IMR-90 (cell line): ENCODE data around the gene MMP25. TPM values are rescaled to one million over a fixed set of nuclear protein-coding genes. Genes with fewer than 3 reads are reported as not detected.

Experiments used
- ATAC-seq: fragments of 200-7000 bp; cut with Tn5 transposase; 2 replicates; pipeline ENCODE4 v1.9.1; 2020; ENCODE audit warnings: low read depth, mild to moderate bottlenecking, moderate library complexity
- BruUV-seq: library from RNA; stranded (reverse); fragments of 400-500 nt; replicated peaks from 2 replicates; lab custom pipeline; 2021; lab: Mats Ljungman, UMichigan
- CTCF ChIA-PET: fragments of 300-600 bp; formaldehyde crosslinking; extraction: SDS; loops from one replicate; lab custom pipeline; 2021; ENCODE audit warnings: antibody characterized with exemption; lab: Yijun Ruan, JAX
- POLR2A ChIA-PET: fragments of 300-600 bp; sonication (Branson Sonifier 250); formaldehyde crosslinking; loops from one replicate; lab custom pipeline; 2022; ENCODE audit warnings: antibody characterized with exemption; ENCODE audit not compliant: unreplicated experiment; lab: Charles Lee
- DNase-seq: peaks from one replicate; pipeline ENCODE4 v3.0.0; 2013
- H2AFZ ChIP-seq: replicated peaks from 2 replicates; pipeline ENCODE3; 2013; ENCODE audit warnings: low read length, mild to moderate bottlenecking; ENCODE audit not compliant: poor library complexity
- H2AK5ac ChIP-seq: 2 replicates; pipeline ENCODE4 v1.6.1; 2013; ENCODE audit warnings: low read depth, low read length, inconsistent platforms
- H2AK9ac ChIP-seq: replicated peaks from 2 replicates; pipeline ENCODE3; 2013; ENCODE audit warnings: mild to moderate bottlenecking, low read depth, low read length, moderate library complexity; ENCODE audit not compliant: poor library complexity
- H2BK120ac ChIP-seq: 2 replicates; pipeline ENCODE4 v1.6.1; 2013; ENCODE audit warnings: low read depth, low read length, inconsistent platforms
- H2BK15ac ChIP-seq: 3 replicates; pipeline ENCODE4 v1.6.1; 2013; ENCODE audit warnings: low read depth, low read length, inconsistent platforms
- H2BK20ac ChIP-seq: 2 replicates; pipeline ENCODE4 v1.6.1; 2013; ENCODE audit warnings: low read depth, mild to moderate bottlenecking, inconsistent platforms, low read length, moderate library complexity
- H2BK5ac ChIP-seq: 2 replicates; pipeline ENCODE4 v1.6.1; 2013; ENCODE audit warnings: mild to moderate bottlenecking, low read depth, low read length, inconsistent platforms; ENCODE audit not compliant: poor library complexity, severe bottlenecking
- H3K14ac ChIP-seq: replicated peaks from 2 replicates; pipeline ENCODE4 v1.6.1; 2013; ENCODE audit warnings: low read depth, low read length, inconsistent platforms
- H3K18ac ChIP-seq: 2 replicates; pipeline ENCODE4 v1.6.1; 2013; ENCODE audit warnings: low read depth, low read length, control low read depth
- H3K23ac ChIP-seq: 2 replicates; pipeline ENCODE4 v1.6.1; 2013; ENCODE audit warnings: low read depth, low read length, inconsistent platforms
- H3K27ac ChIP-seq: 2 replicates; pipeline ENCODE4 v1.5.1; 2013; ENCODE audit warnings: mild to moderate bottlenecking, control low read depth, low read length; ENCODE audit not compliant: insufficient read depth
- H3K27me3 ChIP-seq: 2 replicates; pipeline ENCODE4 v1.6.1; 2013; ENCODE audit warnings: low read length; ENCODE audit not compliant: control insufficient read depth, insufficient read depth
- H3K36me3 ChIP-seq: 2 replicates; pipeline ENCODE4 v1.6.1; 2013; ENCODE audit warnings: low read length, mixed read lengths; ENCODE audit not compliant: control insufficient read depth, insufficient read depth
- H3K4ac ChIP-seq: 2 replicates; pipeline ENCODE4 v1.6.1; 2013; ENCODE audit warnings: low read depth, low read length, inconsistent platforms
- H3K4me1 ChIP-seq: 2 replicates; pipeline ENCODE4 v1.6.1; 2013; ENCODE audit warnings: low read length, mixed read lengths; ENCODE audit not compliant: control insufficient read depth, insufficient read depth
- H3K4me2 ChIP-seq: 2 replicates; pipeline ENCODE4 v1.6.1; 2013; ENCODE audit warnings: low read depth, mild to moderate bottlenecking, control low read depth, low read length, moderate library complexity
- H3K4me3 ChIP-seq: 2 replicates; pipeline ENCODE4 v1.5.1; 2013; ENCODE audit warnings: low read depth, mild to moderate bottlenecking, control low read depth, low read length, moderate library complexity; ENCODE audit not compliant: insufficient read depth
- H3K56ac ChIP-seq: 2 replicates; pipeline ENCODE4 v1.6.1; 2013; ENCODE audit warnings: low read length, inconsistent platforms; ENCODE audit not compliant: insufficient read depth; ENCODE audit errors: extremely low read depth
- H3K79me1 ChIP-seq, 2 experiments: 2 replicates each; pipeline ENCODE4 v1.6.1; 2013; ENCODE audit warnings: low read length in 2 of 2, inconsistent platforms in 1 of 2, low read depth in 1 of 2
- H3K9ac ChIP-seq: 2 replicates; pipeline ENCODE4 v1.6.1; 2013; ENCODE audit warnings: low read depth, low read length, control low read depth
- H3K9me1 ChIP-seq: 2 replicates; pipeline ENCODE4 v1.6.1; 2013; ENCODE audit warnings: low read length, inconsistent platforms; ENCODE audit not compliant: insufficient read depth
- H3K9me3 ChIP-seq: 2 replicates; pipeline ENCODE4 v1.6.1; 2013; ENCODE audit warnings: low read length; ENCODE audit not compliant: control insufficient read depth, insufficient read depth
- H4K20me1 ChIP-seq: 2 replicates; pipeline ENCODE4 v1.6.1; 2013; ENCODE audit warnings: low read length, inconsistent platforms; ENCODE audit not compliant: insufficient read depth
- H4K5ac ChIP-seq: 2 replicates; pipeline ENCODE4 v1.6.1; 2013; ENCODE audit warnings: mild to moderate bottlenecking, low read depth, low read length, control low read depth
- H4K8ac ChIP-seq, 2 experiments: 2 replicates each; pipeline ENCODE4 v1.6.1; 2013; ENCODE audit warnings: low read depth in 2 of 2, low read length in 2 of 2, control low read depth in 1 of 2, inconsistent platforms in 1 of 2
- H4K91ac ChIP-seq: 2 replicates; pipeline ENCODE4 v1.6.1; 2013; ENCODE audit warnings: low read depth, low read length, inconsistent platforms; ENCODE audit not compliant: insufficient read depth
- CHD1 ChIP-seq: IDR thresholded peaks from 2 replicates; pipeline ENCODE4 v1.6.1; 2012; ENCODE audit warnings: low read depth, low read length, improper control_type of control experiment
- CTCF ChIP-seq: conservative IDR thresholded peaks from 2 replicates; pipeline ENCODE4 v1.5.1; 2012; ENCODE audit warnings: mild to moderate bottlenecking, low read depth, low read length, improper control_type of control experiment
- MAFK ChIP-seq: IDR thresholded peaks from 2 replicates; pipeline ENCODE4 v1.6.1; 2012; ENCODE audit warnings: low read depth, low read length, improper control_type of control experiment
- NFE2L2 ChIP-seq: fragments of 150-350 bp; IDR thresholded peaks from 2 replicates; pipeline ENCODE4 v1.6.1; 2016; ENCODE audit warnings: low read depth, mild to moderate bottlenecking, low read length
- WGBS, 2 experiments: methylation state at CpG; one replicate each; pipeline versions ENCODE4 v1.1.5 to v1.1.7; 2013; ENCODE audit warnings: missing lambda C conversion rate in 2 of 2; ENCODE audit not compliant: insufficient read length in 1 of 2; ENCODE audit errors: extremely low coverage in 2 of 2; 5-methylcytosine and 5-hydroxymethylcytosine counted together
- dilution Hi-C: fragments of 300-500 bp; cut with HindIII; formaldehyde crosslinking; loops from one replicate; pipeline ENCODE4 v1.14.3; 2018; ENCODE audit warnings: low sequenced_read_pairs; ENCODE audit not compliant: unreplicated experiment
- in situ Hi-C: fragments of 300-500 bp; cut with MboI; formaldehyde crosslinking; loops from 3 replicates; pipeline ENCODE4 v1.14.3; 2019; ENCODE audit warnings: low sequenced_read_pairs, inconsistent platforms, mixed read lengths
- intact Hi-C: fragments of 100-400 bp; cut with micrococcal nuclease; formaldehyde crosslinking; loops from 2 replicates; pipeline ENCODE4 v1.10.0; 2022
- polyA plus RNA-seq, 3 experiments: library from polyadenylated mRNA; depleted of rRNA; stranded (reverse); fragments of >200 nt; gene quantifications; 2 replicates each; pipeline ENCODE4 v1.2.3, GENCODE V29; 2012; ENCODE audit warnings: low replicate concordance in 1 of 3
- total RNA-seq: library from RNA; depleted of rRNA; stranded (reverse); fragments of >200 nt; gene quantifications from 2 replicates; pipeline ENCODE4 v1.2.3, GENCODE V29; 2012
- TF ChIP-seq, protein P1 (sequence below): fragments of 150-350 bp; IDR thresholded peaks from 2 replicates; pipeline ENCODE4 v1.6.1; 2016; ENCODE audit warnings: low read depth, mild to moderate bottlenecking, low read length, moderate library complexity, borderline replicate concordance

The MMP25 gene
- total and polyA plus RNA-seq, 2 of the 4 experiments (the other 2 are of a cell fraction) = 0.07 TPM; not detected in 1

DNA sequence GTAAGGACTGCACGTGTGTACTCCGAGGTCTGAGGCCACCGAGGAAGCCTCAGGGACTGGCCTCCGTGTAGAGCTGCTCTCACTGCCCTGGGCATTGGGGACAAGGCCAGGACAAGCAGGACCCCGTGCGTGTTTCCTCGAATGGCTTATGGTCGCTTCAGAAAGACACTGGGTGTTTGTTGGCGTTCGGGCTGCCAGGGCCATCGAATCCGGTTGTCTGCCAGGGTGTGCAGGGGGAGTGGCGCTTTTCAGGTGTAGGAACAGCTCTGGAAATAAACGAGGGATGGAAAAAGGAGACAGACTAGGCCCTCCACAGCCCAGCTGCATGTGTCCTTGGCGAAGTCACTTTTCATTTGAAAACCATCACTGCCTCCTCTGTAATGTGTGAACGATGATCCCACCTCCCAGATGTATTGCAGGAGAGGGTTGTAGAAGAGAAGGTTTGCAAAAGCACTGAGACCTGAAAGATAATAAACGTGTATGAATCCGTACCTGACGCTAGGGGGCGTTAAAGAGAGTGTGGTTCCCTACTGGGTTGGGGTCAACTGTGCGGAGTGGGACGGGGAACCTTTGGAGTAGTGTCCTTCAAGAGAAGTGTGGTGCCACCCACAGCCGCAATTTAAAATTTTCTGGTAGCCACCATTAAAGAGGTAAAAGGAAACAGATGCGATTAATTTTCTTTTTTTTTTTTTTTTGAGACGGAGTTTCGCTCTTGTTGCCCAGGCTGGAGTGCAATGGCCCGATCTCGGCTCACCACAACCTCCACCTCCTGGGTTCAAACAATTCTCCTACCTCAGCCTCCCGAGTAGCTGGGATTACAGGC, 54.9 kb downstream of the MMP25 start:
- Histone ChIP-seq H3K18ac (no peak overlapping the region), H3K14ac (no peak overlapping the region), H3K36me3 (no peaks in the 10 kb centered on the region), H2AK5ac (peak overlapping the region; percentile 33; the same call in 1 of the 2 replicates), H3K4ac (no peak overlapping the region), H4K91ac (no peak overlapping the region), H2BK120ac (no peak overlapping the region), H2BK5ac (no peak overlapping the region), H4K5ac (no peak overlapping the region), H3K23ac (no peak overlapping the region), H3K9me3 (no peaks in the 10 kb centered on the region), H3K9me1 (peaks cover 22% of the 10 kb centered on the region), H2BK15ac (no peak overlapping the region), H3K79me1 (no peaks in the 10 kb centered on the region), H3K27me3 (peaks cover 25% of the 10 kb centered on the region), H4K20me1 (no peaks in the 10 kb centered on the region), H2AK9ac (peak overlapping the region; percentile 65), H4K8ac (peak overlapping the region; percentile 75 to 89; a peak in 3 of 4 replicates), H3K4me2 (no peak overlapping the region), H3K4me3 (no peak overlapping the region), H3K9ac (no peak overlapping the region), H3K56ac (no peak overlapping the region), H2AFZ (peak overlapping the region; percentile 52), H2BK20ac (no peak overlapping the region), H3K27ac (no peak overlapping the region), H3K4me1 (peaks cover 3% of the 10 kb centered on the region)
- in situ Hi-C loops = loop anchor here (5.0 kb wide), 1 partner anchor 39 kb away; no protein-coding TSS in a partner anchor
- no TSS peak for BruUV-seq
- intact Hi-C loops = no loop called here
- no peak for TF ChIP-seq CHD1
- TF ChIP-seq MAFK = no peak
- TF ChIP-seq, protein P1, sequence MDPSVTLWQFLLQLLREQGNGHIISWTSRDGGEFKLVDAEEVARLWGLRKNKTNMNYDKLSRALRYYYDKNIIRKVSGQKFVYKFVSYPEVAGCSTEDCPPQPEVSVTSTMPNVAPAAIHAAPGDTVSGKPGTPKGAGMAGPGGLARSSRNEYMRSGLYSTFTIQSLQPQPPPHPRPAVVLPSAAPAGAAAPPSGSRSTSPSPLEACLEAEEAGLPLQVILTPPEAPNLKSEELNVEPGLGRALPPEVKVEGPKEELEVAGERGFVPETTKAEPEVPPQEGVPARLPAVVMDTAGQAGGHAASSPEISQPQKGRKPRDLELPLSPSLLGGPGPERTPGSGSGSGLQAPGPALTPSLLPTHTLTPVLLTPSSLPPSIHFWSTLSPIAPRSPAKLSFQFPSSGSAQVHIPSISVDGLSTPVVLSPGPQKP = no peak
- no peak for TF ChIP-seq NFE2L2
- TF ChIP-seq CTCF = peak; percentile 45
- ChIA-PET POLR2A (no interaction called here), CTCF (interaction anchor here (0.6 kb wide), 1 partner anchor 54 kb away, joined by 3 read pairs; no protein-coding TSS in a partner anchor)
- dilution Hi-C loops = no loop called here
- ATAC-seq (no peak), DNase-seq (no peak)
- 44% methylated on average over 8 of the region's 29 CpGs; no CpG with 5 or more reads in 1 of the 2 experiments for WGBS, 2 experiments
